ENCODE data around the gene CIB1. TPM values are rescaled to one million over a fixed set of nuclear protein-coding genes. Genes with fewer than 3 reads are reported as not detected.

CIB1 gene
- total RNA-seq, 2 donors from 2014 or later, result 212 to 216 TPM

- H3K9ac ChIP-seq (ENCODE audit: low read depth in 2 of 2, low read length in 2 of 2), result peak overlapping the region; percentile 60 to 76
- TF ChIP-seq CTCF (IDR thresholded peaks at IDR 0.05), result no peak
- intact Hi-C loops (cut with DNase I), result no loop called here
- no peaks in the 10 kb centered on the region for H3K27me3 ChIP-seq
- peaks cover 5% of the 10 kb centered on the region for H3K36me3 ChIP-seq
- no peaks in the 10 kb centered on the region for H3K9me3 ChIP-seq
- H3K27ac ChIP-seq, result peak overlapping the region; percentile 90
- H3K4me3 ChIP-seq, result no peak overlapping the region
- peak; percentile 49 for DNase-seq
- H3K4me1 ChIP-seq, result peaks cover 35% of the 10 kb centered on the region
These were observed 21.3 kb downstream of the CIB1 start for GRCh38 chr15:90212221-90213098.

GRCh38 chr15:90211440-90212143 lies 22.1 kb downstream of the CIB1 start:
- Histone ChIP-seq H3K27me3 (no peaks in the 10 kb centered on the region), H3K36me3 (peaks cover 4% of the 10 kb centered on the region), H3K9ac (ENCODE audit: low read depth in 2 of 2, low read length in 2 of 2) (peak overlapping the region; percentile 76 to 77), H3K9me3 (no peaks in the 10 kb centered on the region), H3K4me1 (peaks cover 35% of the 10 kb centered on the region), H3K4me3 (no peak overlapping the region), H3K27ac (peak overlapping the region; percentile 90)
- peak; percentile 90 for DNase-seq
- no peak for TF ChIP-seq CTCF (IDR thresholded peaks at IDR 0.05)
- intact Hi-C loops (cut with DNase I), result no loop called here

GRCh38 chr15:90211009-90211408 lies 22.7 kb downstream of the CIB1 start:
- Histone ChIP-seq H3K9ac (ENCODE audit: low read depth in 2 of 2, low read length in 2 of 2) (peak overlapping the region; percentile 76 to 77), H3K27ac (peak overlapping the region; percentile 90), H3K27me3 (no peaks in the 10 kb centered on the region), H3K36me3 (peaks cover under 1% of the 10 kb centered on the region), H3K4me1 (peaks cover 35% of the 10 kb centered on the region), H3K9me3 (no peaks in the 10 kb centered on the region), H3K4me3 (no peak overlapping the region)
- no peak for DNase-seq
- intact Hi-C loops (cut with DNase I), result no loop called here
- no peak for TF ChIP-seq CTCF (IDR thresholded peaks at IDR 0.05)

GRCh38 chr15:90210593-90210992 lies 23.1 kb downstream of the CIB1 start:
- peaks cover 35% of the 10 kb centered on the region for H3K4me1 ChIP-seq
- peak overlapping the region; percentile 90 for H3K27ac ChIP-seq
- intact Hi-C loops (cut with DNase I), result no loop called here
- TF ChIP-seq CTCF (IDR thresholded peaks at IDR 0.05), result no peak
- H3K9me3 ChIP-seq, result no peaks in the 10 kb centered on the region
- H3K27me3 ChIP-seq, result no peaks in the 10 kb centered on the region
- H3K4me3 ChIP-seq, result no peak overlapping the region
- peak overlapping the region; percentile 20 to 76 for H3K9ac ChIP-seq (ENCODE audit: low read depth in 2 of 2, low read length in 2 of 2)
- no peak for DNase-seq
- no peaks in the 10 kb centered on the region for H3K36me3 ChIP-seq

GRCh38 chr15:90209591-90209990 lies 24.1 kb downstream of the CIB1 start:
- TF ChIP-seq CTCF (IDR thresholded peaks at IDR 0.05), result no peak
- Histone ChIP-seq H3K4me3 (no peak overlapping the region), H3K27ac (peak overlapping the region; percentile 90), H3K27me3 (no peaks in the 10 kb centered on the region), H3K36me3 (no peaks in the 10 kb centered on the region), H3K4me1 (peaks cover 29% of the 10 kb centered on the region), H3K9ac (ENCODE audit: low read depth in 2 of 2, low read length in 2 of 2) (no peak overlapping the region), H3K9me3 (no peaks in the 10 kb centered on the region)
- DNase-seq, result no peak
- intact Hi-C loops (cut with DNase I), result no loop called here
